Left renal cortex interstitium (tissue), 4 donors: ENCODE data around the gene PEAK1. TPM values are rescaled to one million over a fixed set of nuclear protein-coding genes. Genes with fewer than 3 reads are reported as not detected.
A peak's percentile ranks its signal among the peaks of the same experiment; 100 is the strongest.

Source experiments
- DNase-seq, 4 donors: peaks; one replicate each; pipeline ENCODE4 v3.0.0-alpha.2; 2013; ENCODE audit warnings: low read depth in 4 of 4, low spot score in 2 of 4, missing footprints in 1 of 4
- polyA plus RNA-seq, 4 donors: library from polyadenylated mRNA; unstranded; fragments of 120-200 nt; gene quantifications; one replicate each; pipeline ENCODE4 v1.2.1, GENCODE V29; 2013; ENCODE audit not compliant: insufficient read length in 4 of 4

The PEAK1 gene, protein sequence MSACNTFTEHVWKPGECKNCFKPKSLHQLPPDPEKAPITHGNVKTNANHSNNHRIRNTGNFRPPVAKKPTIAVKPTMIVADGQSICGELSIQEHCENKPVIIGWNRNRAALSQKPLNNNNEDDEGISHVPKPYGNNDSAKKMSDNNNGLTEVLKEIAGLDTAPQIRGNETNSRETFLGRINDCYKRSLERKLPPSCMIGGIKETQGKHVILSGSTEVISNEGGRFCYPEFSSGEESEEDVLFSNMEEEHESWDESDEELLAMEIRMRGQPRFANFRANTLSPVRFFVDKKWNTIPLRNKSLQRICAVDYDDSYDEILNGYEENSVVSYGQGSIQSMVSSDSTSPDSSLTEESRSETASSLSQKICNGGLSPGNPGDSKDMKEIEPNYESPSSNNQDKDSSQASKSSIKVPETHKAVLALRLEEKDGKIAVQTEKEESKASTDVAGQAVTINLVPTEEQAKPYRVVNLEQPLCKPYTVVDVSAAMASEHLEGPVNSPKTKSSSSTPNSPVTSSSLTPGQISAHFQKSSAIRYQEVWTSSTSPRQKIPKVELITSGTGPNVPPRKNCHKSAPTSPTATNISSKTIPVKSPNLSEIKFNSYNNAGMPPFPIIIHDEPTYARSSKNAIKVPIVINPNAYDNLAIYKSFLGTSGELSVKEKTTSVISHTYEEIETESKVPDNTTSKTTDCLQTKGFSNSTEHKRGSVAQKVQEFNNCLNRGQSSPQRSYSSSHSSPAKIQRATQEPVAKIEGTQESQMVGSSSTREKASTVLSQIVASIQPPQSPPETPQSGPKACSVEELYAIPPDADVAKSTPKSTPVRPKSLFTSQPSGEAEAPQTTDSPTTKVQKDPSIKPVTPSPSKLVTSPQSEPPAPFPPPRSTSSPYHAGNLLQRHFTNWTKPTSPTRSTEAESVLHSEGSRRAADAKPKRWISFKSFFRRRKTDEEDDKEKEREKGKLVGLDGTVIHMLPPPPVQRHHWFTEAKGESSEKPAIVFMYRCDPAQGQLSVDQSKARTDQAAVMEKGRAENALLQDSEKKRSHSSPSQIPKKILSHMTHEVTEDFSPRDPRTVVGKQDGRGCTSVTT (N-terminal part only)
- polyA plus RNA-seq, result 10 to 100 TPM; 24.4 to 38.8 (median 32.1) TPM

DNA sequence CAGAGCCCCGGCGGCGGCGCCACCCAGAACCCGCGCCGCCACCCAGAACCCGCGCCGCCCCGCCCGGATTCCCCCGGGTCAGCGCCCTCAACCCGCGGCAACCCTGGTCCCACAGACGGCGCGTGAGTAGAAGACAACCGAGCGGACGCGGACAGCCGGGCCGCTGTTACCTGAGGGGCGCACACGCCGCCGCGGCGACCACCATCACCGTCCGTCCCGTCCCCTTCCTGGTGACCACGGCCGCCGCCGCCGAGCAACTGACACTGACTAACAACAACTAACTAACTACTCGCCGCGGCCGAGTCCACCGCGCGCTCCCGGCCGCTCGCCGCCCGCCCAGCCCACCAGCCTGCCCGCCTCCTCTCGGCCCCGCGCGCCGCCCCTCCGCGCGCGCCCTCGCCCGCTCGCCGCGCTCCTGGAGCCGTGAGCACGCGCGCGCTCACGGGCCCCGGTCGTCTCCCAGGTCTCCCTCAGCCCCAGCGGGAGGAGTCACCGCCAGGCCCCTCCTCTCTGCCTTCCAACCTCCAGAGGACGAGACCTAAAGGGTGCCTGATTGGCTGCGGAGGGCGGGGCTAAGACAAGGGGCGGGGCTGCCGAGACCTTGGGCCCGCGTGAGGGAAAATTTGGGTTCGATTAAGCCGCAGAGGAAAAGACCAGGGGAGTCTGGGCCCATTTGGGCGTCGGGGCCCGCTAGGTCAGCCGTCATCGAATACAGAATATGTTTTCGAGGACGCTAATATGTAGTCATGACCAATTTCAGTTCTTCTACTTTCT, at the start of gene PEAK1:
Gene PEAK1 (minus strand): TSS at position 269 of the 774 bp plus-strand sequence. CDS start 238,178 bp downstream, outside the sequence.
- peak; percentile 97 to 99 (median 98) for DNase-seq

DNA sequence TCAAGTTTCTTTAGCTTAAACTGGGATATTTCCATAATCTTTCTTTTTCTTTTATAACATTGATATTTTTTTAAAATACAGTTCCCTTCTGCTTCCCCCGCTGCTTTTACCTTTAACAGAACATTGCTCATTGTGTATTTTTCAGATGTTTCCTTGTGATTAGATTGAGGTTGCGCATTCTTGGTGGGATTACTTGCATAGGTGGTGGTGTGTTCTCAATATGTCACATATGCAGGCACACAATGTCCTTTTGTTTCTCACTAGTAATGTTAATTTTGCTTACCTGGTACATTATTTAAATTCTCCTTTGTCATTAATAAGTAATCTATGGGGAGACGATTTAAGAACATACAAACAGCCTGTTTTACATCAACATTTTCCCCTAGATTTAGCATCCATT, 49.0 kb upstream of the PEAK1 start:
- DNase-seq, result no peak

DNA sequence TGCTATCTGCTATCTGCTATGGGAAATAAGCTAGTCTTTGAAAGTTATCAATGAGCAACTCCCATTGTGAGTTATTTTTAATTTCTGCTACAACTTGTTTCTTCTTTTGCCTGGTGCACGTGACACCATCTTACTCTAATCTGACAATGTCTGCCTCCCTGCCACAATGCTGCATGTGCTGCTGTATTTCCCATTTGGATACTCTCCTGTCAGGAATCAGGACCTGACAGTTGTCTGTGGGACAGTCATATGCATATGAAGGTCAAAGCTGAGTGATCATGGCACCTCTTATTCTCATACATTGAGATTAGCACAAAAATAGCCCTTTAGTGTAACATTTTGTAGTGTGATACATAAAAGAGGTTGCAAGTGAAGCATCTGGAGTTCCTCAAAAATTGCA, 46.6 kb upstream of the PEAK1 start:
- DNase-seq, result no peak

DNA sequence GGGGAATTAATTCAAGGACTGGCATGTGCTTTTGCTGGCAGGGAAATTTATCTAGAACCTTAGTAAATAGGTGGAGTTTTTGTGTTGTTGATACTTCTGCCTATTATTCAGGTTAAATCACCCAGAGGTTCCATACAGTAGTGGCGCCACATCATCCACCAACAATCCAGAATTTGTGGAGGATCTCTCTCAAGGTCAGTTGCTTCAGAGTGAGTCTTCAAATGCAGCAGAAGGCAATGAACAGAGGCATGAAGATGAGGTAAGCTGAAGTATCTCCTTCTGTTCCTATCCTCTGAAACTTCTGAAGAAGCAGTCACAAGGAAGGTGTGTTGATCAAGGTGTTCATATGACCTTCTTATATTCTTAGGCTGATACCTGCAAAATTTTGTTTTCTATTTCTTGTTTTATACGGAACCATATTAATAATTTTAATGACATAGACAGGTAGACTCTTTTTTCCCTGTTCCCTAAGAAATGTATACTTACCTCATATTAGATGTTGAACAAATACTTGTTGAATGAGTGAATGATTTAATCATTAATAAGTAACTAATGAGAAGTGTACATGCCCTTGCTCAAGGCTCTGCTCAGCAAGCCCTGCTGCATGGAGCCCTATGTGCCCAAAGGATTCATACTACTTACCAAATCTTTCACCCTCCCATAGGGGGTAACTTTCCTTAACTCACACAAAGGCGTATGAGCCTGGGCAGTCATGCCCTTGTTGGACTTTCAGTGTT, 44.4 kb upstream of the PEAK1 start:
- DNase-seq, result no peak

DNA sequence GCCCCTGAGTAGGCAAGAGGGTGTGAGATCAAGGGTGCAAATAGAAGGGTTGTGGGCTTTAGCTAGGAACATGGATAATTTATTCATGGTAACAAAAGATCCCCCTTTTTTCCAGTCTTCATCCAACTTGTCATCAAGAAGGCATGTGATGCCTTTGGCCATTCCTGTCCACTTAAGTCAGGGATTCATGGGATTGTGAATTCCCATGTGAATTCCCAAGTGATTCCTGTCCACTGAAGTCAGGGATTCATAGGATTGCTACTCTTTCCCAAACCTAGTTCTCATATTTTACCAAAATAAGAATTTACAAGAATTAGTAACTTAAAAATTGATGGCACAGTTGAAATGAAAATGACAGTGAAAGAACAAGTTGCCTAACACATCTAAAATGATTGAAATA, 41.6 kb upstream of the PEAK1 start:
- no peak for DNase-seq

DNA sequence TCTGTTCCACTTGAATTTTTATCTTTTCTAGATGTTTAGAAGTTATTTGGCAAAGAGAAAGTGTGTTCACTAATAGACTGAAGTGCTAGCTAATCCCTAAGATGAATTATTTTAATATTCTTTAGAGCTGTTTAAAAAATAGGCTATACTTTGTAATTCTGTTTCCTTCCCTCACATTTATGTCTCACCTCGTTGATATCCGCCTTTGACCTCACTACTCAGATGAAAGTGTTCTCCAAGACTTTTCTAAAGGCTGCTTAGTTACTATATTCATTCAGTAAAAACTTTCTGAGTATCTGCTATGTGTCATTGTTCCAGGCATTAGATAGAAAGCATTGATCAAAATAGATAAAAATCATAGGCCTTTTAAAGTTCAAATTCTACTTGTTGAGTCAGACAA, 39.1 kb upstream of the PEAK1 start:
- no peak for DNase-seq

DNA sequence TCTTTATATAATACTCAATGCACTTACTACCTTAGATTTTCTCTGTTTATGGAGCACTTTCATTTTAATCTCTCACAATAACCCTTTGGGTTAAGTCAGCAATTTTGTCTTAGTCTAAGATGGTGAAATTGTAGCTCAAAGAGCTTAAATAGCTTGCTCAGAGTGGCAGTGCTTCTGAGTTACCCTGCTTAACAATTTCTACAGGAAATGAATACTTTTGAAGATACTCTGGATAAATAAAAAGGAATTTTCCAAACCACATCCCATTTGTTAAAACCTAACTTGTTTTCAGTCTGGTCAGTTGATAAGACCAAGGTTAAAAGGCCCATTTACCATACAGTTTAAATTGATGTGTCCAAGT, 38.0 kb upstream of the PEAK1 start:
- DNase-seq, result no peak

DNA sequence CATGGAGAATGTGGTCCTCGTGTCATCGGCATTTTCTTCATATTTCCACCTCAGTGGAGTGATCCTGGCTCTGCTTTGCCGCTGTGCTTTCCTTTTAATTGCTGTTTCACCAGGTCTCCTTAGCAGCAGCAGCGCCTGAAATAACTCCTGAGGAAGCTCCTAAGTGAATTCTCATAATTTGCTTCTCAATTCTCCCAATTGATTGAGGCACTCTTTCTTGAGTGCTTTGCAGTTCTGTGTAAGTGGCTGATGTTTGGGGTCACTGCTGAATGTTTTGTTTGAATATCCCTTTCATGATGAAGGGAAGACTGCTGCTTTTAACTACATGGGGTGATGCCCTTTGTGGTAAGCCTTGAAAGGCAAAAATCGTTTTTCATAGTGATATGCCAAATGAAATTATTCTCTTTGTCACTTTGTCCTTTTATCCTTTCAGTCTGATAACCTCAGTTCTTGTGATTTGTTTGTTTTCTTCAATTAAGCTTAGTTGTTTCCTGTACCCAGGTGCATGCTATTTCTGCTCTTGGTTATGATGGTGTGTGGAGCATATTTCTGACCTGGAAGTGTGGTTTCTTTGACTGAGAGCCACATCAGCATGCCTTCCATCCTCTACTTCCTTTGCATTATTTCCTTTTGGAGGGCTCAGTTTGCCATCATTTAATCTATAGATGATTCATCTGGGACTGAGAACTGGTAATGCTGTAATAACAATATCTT, 37.4 kb upstream of the PEAK1 start:
- no peak for DNase-seq

DNA sequence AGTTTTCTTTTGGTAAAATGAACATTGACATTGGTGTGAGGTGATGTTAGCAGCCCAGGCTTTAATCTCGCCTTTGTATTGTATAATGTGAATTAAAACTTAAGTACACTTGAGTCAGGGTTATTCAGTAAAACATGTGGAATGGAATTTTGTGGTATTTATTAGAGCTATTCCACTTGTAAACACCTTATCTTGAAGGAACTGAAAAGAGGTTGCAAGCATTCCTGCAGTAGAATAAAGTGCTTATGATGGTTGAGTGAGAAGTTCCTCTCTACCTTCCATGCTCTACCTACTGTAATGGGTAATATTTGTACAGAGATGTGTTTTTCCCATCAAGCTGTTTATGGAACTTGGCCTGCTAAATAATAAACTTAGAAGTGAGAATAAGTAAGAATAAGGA, 36.8 kb upstream of the PEAK1 start:
- no peak for DNase-seq

DNA sequence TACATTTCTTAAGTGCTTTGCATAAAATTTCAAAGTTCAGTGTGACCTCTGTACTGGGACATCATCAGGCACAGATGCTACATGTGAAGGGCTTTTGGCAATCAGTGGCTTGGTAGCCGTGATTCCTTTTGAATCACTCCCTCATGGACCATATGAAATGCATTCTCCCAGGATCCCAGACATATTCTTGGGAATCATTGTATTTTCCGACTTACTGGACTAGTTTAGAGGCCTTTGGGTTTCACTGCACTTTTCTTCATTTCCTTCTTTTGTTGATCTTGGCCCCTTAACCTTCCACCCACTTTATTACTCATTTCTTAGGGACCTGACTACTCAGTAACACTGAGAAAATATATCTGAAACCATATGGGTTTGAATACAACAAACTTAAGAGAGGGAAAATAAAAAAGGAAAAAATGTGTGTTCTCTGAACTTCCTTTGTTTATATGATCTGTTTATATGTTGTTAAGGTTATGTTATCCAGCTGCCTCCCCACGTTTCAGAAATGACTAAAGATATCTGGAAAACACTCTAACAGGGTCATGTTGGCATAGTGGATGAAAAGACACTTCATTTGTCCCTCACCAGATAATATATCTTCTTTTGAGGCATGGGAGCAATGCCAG, 35.9 kb upstream of the PEAK1 start:
- peak in 1 of 4 donors; percentile 51 for DNase-seq

DNA sequence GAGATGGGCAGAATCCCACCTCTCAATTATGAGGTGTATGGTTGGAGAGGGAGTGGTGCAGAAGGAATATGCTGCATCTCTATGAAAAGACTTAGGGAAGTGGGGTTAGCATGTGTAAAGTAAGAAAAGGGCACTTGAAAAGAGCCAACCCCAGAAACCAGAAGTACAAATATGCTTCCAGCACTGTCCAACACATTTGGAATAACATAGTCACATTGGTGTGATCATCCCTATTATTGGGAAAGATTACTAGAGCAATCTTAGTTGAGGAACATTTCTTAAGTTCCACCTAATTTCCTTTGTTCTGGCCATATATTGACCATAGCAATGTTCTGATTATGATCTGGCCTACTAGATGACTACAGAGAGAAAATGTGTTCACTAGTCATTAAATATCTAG, 35.0 kb upstream of the PEAK1 start:
- DNase-seq, result no peak

DNA sequence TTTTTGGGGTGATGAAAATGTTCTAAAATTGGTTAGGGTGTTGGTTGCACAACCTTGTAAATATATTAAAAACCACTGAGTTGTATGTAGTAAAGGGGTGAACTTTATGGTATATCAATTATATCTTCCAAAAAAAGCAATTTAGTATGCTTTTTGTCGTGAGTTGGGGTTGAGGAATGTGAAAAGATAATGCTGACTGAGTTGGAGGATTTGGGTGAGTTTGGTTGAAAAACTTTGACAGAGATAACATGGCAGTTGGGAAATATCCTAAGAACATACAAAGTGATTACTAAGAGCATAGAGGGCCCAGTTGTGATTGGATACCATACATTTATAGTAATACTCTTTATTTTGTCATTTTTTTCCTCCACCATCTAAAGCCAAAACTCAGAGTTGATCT, 34.4 kb upstream of the PEAK1 start:
- DNase-seq, result no peak

DNA sequence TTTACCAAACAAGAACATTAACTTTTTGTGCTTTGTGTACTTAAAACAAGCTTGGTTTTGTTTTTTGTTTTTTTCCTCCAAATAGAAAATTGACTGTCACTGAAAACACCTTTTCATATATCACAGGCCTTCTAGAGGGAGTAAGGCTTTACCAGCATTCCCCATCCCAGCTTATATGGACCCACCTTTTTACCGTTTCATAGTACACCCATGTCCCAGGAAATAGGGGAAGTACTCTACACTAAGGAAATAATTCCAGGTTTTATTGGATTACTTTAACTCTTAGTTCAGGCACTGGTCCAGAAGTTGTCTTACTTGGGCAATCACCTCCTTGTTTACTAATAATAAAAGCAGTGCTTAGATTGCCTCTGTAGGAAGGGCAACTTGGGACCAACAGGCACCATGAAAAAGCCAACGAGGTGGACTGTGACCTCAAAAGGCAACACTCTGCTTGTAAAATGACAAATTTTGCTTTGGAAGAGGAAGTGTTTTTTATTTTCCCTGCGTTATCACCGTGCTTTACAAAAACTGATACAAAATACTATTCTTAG, 27.0 kb upstream of the PEAK1 start:
- DNase-seq, result no peak

DNA sequence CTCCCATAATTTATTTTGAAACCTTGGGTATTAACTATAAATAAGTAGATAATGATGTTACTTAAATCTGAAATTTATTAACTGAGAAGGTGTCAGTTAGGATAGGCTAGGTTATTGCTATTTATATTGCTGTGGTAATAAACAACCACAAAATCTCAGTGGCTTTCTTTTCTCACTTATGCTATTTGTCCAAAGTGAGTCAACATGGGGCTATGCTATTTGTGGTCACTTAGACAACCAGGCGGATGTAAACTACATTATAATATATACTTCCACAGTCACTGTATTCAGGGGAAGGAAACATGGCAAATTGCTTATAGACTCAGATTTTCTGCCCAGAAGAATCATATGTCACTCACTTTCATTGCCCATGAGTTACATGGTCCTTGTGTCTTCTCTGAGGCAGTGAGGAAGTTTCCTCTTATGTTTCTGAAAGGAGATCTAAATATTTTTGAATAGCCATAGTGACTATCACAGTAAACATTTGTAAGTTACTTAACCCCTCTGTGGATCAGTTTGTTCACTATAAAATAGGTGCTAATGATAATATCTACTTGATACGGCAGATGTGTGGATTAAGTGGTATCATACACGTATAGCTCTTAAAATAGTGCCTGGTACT, 20.6 kb upstream of the PEAK1 start:
- no peak for DNase-seq

DNA sequence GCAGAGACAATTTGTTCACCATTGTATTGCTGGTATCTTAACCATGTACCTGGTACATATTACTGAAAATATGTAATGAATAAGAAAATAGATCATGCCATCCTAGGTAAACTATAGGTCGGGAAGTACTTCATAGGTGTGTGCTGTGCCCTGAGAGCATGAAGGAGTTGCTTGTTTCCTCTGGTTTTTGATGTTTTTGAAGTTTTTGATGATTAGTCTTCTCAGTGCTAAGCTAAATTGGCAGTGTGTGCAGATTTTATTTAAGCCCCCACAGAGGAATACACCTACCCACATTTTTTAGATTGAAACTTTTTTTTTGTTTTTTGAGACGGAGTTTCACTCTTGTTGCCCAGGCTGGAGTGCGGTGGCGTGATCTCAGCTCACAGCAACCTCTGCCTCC, 17.4 kb upstream of the PEAK1 start:
- no peak for DNase-seq

DNA sequence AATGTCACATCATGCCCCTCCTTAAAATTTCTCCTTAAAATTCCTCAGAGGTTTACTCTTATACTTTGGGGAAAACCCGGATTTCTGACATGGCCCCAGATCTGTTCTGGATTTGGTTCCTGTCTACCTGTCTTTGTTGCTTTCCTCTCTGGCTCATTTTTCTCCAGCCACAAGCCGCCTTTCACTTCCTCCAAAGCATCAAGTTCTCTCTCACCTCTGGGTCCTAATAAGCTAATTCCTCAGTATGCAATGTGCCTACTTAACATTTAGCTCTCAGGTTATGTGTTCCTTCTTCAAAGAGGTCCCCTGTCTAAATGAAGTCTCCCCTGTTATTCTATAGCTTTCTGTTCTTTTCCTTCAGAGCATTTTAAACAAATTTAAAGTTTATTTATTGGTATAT, 16.9 kb upstream of the PEAK1 start:
- DNase-seq, result no peak

DNA sequence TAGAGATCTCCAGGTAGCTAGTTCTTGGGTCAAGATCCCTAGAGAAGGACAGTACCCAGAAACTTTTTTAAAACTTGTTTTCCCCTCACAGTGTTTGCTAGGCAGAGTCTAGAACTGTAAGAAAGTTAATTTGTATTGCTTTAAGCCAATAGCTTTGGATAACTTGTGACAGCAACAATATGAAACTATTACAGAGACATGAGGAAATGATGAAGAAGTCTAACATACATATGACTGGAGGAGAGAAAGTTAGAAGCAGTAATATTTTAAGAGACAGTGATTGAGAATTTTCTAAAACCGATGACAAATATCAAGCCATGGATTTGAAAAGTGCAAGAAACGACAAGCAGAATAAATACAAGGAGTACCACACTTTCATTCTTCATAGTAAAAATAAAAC, 10.7 kb upstream of the PEAK1 start:
- no peak for DNase-seq

DNA sequence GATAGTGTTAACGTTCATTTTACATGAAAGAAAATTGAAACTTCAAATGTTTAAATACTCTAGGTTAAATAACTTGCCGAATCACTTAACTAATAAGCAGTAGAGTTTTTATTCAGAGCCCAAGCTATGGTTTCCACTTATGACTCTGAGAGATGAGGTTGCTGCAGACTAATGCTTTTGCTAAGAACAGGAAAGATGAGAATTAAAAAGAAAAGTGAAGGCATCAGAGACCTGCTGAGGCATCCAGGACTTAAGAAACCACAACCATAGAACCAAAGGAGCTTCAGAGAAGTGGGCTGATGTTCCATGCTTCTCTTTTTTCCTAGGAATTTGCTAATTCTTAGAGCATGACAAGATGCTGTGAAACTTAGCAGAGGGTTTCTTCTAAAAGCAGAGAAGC, 10.3 kb upstream of the PEAK1 start:
- DNase-seq, result no peak
